ENCODE measurements around the gene FGD2. TPM values are rescaled to one million over a fixed set of nuclear protein-coding genes. Genes with fewer than 3 reads are reported as not detected.

FGD2 gene
- total RNA-seq, 1 experiment from 2014 or later = 0.10 TPM

DNA sequence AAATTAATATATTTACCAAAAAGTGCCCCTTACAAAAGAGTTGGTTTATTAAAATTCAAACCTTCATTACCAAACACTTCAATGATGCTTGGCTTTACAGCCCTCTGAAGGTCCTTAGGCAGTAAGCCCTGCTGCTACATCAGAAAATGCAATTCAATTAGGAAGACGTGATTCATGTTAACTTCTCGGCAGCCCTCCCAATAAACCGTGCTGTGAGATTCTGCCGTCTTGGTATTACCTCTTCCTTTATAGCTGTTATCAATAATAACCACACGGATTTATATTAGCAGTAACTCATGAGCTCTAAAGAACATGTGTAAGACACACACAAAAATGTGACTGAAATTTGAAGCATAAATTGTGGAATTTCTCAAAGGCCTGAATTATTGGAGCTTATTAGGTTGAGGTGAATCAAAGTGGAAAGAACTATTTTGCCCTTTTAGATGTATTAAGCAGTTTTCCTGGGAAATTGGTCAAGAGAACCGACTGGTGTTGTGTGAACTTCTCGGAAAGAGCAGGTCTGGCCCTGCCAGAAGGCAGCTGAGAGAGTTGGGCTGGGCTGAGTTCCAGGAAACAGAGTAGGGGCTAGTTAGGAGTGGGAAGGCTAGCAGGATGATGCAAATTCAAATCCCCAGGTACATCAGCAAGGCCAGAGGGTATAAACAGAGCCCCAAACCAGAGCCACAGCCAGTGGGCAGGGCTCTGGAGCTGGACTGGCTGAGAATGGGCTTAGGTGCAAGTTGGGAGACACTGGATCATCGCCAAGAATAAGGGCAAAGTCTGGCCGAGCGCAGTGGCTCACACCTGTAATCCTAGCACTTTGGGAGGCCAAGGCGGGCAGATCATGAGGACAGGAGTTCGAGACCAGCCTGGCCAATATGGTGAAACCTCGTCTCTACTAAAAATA is 33.1 kb downstream of the FGD2 start (continued):
- TF ChIP-seq ZNF274 (IDR thresholded peaks at IDR 0.05; ENCODE audit: low read depth, low read length) = no peak
- no peak for TF ChIP-seq TCF7L2 (IDR thresholded peaks at IDR 0.05; ENCODE audit: borderline replicate concordance, extremely low read depth, insufficient read depth, insufficient read length)
- TF ChIP-seq, protein P1, sequence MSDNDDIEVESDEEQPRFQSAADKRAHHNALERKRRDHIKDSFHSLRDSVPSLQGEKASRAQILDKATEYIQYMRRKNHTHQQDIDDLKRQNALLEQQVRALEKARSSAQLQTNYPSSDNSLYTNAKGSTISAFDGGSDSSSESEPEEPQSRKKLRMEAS (IDR thresholded peaks at IDR 0.05) = no peak
- TF ChIP-seq EZH2 (IDR thresholded peaks at IDR 0.05) = no peak
- TF ChIP-seq, protein P2, sequence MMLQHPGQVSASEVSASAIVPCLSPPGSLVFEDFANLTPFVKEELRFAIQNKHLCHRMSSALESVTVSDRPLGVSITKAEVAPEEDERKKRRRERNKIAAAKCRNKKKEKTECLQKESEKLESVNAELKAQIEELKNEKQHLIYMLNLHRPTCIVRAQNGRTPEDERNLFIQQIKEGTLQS (IDR thresholded peaks at IDR 0.05) = no peak
- TF ChIP-seq POLR2A (IDR thresholded peaks at IDR 0.05; ENCODE audit: borderline replicate concordance, extremely low read depth, insufficient read depth, insufficient read length) = no peak
- TF ChIP-seq CBX3 (IDR thresholded peaks at IDR 0.05; ENCODE audit: low read depth) = no peak
- no peak for TF ChIP-seq EGR1 (IDR thresholded peaks at IDR 0.05; ENCODE audit: low read depth)
- TF ChIP-seq ZFX (IDR thresholded peaks at IDR 0.05) = no peak

DNA sequence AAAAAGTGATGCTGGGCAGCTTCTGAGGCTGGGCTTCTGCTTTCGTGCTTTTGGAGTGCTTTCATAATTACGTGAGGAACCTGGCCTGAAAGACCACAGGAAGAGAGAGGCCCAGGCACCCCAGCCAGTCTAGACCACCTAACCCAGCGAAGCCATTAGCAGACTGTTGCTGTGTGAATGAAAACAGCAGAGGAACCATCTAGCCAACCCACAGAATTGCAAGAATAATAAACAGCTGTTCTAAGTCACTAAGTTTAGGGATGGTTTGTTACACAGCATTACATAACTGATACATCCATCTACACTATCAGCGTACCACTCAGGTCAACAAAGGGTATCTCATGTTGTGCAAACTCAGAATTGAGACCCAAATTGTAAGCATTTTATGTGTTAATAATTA is 34.5 kb downstream of the FGD2 start:
- Histone ChIP-seq H2AFZ (ENCODE audit: low read depth, low read length, poor library complexity, severe bottlenecking) (no peak overlapping the region), H3K4me1 (ENCODE audit: control insufficient read depth in 1 of 2, insufficient read depth in 2 of 2, low read length in 2 of 2) (peaks cover 4 to 9% of the 10 kb centered on the region in 2 experiments; a peak in 2 of 4 replicates), H4K20me1 (ENCODE audit: insufficient read depth) (no peaks in the 10 kb centered on the region), H3K27ac (ENCODE audit: low read depth, low read length) (no peak overlapping the region), H3K9ac (ENCODE audit: low read length) (no peak overlapping the region), H3K27me3 (ENCODE audit: insufficient read depth, low read length) (no peaks in the 10 kb centered on the region), H3K9me3 (ENCODE audit: control insufficient read depth in 1 of 2, insufficient read depth in 1 of 2, low read depth in 1 of 2, low read length in 2 of 2) (no peaks in the 10 kb centered on the region), H3K79me2 (ENCODE audit: insufficient read depth, low read length) (no peaks in the 10 kb centered on the region), H3K4me2 (ENCODE audit: low read length) (no peak overlapping the region), H3K36me3 (ENCODE audit: control insufficient read depth in 1 of 2, insufficient read depth in 2 of 2, low read length in 2 of 2) (no peaks in the 10 kb centered on the region), H3K9me2 (ENCODE audit: insufficient read depth) (no peaks in the 10 kb centered on the region), H3K4me3 (replicated peaks in 1 of 2; ENCODE audit: low read depth in 1 of 2, low read length in 2 of 2) (no peak overlapping the region)
- RAD21 ChIA-PET (ENCODE audit: low non-redundant PET in 1 of 2, low total read pairs in 2 of 2, uncharacterized antibody in 2 of 2, unreplicated experiment in 2 of 2) = no interaction called here
- ATAC-seq = no peak
- no peak for TF ChIP-seq CEBPB (IDR thresholded peaks at IDR 0.05; ENCODE audit: low read depth)
- TF ChIP-seq ZFX (IDR thresholded peaks at IDR 0.05) = no peak
- TF ChIP-seq RAD21 (IDR thresholded peaks at IDR 0.05; ENCODE audit: low read depth) = no peak
- no peak for TF ChIP-seq ELF1 (IDR thresholded peaks at IDR 0.05; ENCODE audit: borderline replicate concordance, low read depth)
- no peak for TF ChIP-seq SIN3A (IDR thresholded peaks at IDR 0.05; ENCODE audit: low read depth)
- no peak for TF ChIP-seq EZH2phosphoT487 (IDR thresholded peaks at IDR 0.05; ENCODE audit: borderline replicate concordance)
- TF ChIP-seq, protein P3, sequence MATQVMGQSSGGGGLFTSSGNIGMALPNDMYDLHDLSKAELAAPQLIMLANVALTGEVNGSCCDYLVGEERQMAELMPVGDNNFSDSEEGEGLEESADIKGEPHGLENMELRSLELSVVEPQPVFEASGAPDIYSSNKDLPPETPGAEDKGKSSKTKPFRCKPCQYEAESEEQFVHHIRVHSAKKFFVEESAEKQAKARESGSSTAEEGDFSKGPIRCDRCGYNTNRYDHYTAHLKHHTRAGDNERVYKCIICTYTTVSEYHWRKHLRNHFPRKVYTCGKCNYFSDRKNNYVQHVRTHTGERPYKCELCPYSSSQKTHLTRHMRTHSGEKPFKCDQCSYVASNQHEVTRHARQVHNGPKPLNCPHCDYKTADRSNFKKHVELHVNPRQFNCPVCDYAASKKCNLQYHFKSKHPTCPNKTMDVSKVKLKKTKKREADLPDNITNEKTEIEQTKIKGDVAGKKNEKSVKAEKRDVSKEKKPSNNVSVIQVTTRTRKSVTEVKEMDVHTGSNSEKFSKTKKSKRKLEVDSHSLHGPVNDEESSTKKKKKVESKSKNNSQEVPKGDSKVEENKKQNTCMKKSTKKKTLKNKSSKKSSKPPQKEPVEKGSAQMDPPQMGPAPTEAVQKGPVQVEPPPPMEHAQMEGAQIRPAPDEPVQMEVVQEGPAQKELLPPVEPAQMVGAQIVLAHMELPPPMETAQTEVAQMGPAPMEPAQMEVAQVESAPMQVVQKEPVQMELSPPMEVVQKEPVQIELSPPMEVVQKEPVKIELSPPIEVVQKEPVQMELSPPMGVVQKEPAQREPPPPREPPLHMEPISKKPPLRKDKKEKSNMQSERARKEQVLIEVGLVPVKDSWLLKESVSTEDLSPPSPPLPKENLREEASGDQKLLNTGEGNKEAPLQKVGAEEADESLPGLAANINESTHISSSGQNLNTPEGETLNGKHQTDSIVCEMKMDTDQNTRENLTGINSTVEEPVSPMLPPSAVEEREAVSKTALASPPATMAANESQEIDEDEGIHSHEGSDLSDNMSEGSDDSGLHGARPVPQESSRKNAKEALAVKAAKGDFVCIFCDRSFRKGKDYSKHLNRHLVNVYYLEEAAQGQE (IDR thresholded peaks at IDR 0.05; ENCODE audit: low read depth) = no peak
- TF ChIP-seq POLR2AphosphoS5 (IDR thresholded peaks at IDR 0.05; ENCODE audit: low read depth, low read length) = no peak
- TF ChIP-seq CBX3 (IDR thresholded peaks at IDR 0.05; ENCODE audit: low read depth) = no peak
- TF ChIP-seq SRF (IDR thresholded peaks at IDR 0.05; ENCODE audit: low read depth) = no peak
- no peak for TF ChIP-seq ZNF274 (IDR thresholded peaks at IDR 0.05; ENCODE audit: low read depth, low read length)
- TF ChIP-seq, protein P4, sequence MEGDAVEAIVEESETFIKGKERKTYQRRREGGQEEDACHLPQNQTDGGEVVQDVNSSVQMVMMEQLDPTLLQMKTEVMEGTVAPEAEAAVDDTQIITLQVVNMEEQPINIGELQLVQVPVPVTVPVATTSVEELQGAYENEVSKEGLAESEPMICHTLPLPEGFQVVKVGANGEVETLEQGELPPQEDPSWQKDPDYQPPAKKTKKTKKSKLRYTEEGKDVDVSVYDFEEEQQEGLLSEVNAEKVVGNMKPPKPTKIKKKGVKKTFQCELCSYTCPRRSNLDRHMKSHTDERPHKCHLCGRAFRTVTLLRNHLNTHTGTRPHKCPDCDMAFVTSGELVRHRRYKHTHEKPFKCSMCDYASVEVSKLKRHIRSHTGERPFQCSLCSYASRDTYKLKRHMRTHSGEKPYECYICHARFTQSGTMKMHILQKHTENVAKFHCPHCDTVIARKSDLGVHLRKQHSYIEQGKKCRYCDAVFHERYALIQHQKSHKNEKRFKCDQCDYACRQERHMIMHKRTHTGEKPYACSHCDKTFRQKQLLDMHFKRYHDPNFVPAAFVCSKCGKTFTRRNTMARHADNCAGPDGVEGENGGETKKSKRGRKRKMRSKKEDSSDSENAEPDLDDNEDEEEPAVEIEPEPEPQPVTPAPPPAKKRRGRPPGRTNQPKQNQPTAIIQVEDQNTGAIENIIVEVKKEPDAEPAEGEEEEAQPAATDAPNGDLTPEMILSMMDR (IDR thresholded peaks at IDR 0.05 in 2 of 3, conservative IDR thresholded peaks at IDR 0.05 in 1 of 3; ENCODE audit: borderline replicate concordance in 1 of 3, insufficient read depth in 1 of 3, low read depth in 2 of 3, low read length in 2 of 3) = no peak
- no peak for TF ChIP-seq SP1 (IDR thresholded peaks at IDR 0.05; ENCODE audit: low read depth)
- BruUV-seq (replicated peaks) = no TSS peak
- POLR2A ChIA-PET = no interaction called here
- CTCF ChIA-PET = no interaction called here
- intact Hi-C loops (cut with micrococcal nuclease) = no loop called here
- DNase-seq (ENCODE audit: low read depth, low spot score) = no peak
